ENCODE data around the gene FNDC10.

DNA sequence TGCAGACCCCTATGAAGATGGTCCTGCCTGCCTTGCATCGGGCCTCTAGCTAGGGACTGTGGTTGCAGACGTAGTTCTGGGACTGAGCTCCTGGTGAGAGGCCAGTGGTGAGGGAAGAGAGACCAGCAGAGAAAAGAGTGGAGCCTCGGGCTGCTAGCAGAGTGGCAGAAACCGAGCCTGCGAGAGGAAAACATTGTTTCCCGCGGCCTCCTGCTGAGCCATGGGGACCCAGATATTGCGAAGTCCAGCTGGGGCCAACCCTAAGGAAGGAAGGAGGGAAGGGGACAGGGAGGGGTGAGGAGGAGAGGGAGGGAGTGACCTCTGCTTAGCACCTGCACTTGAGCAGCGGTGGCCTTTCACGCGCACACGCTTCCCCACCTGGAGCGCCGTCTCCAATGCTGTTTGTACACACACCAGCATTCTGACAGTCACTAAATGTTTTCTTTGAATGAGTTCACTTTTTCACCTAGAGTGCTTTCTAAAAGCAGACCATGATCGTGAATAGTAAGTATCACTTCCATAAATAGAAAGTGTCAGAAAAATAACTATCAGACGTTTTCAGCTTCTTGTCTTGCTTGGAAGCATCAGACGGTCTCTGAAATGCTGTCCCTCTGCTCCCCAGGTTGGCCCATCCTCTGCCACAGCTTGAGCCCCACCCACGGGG lies 2.5 kb upstream of the FNDC10 start:
- no peak for TF ChIP-seq POLR2AphosphoS5 (IDR thresholded peaks at IDR 0.05)
- TF ChIP-seq EP300 (IDR thresholded peaks at IDR 0.05): no peak
- TF ChIP-seq, protein P1, sequence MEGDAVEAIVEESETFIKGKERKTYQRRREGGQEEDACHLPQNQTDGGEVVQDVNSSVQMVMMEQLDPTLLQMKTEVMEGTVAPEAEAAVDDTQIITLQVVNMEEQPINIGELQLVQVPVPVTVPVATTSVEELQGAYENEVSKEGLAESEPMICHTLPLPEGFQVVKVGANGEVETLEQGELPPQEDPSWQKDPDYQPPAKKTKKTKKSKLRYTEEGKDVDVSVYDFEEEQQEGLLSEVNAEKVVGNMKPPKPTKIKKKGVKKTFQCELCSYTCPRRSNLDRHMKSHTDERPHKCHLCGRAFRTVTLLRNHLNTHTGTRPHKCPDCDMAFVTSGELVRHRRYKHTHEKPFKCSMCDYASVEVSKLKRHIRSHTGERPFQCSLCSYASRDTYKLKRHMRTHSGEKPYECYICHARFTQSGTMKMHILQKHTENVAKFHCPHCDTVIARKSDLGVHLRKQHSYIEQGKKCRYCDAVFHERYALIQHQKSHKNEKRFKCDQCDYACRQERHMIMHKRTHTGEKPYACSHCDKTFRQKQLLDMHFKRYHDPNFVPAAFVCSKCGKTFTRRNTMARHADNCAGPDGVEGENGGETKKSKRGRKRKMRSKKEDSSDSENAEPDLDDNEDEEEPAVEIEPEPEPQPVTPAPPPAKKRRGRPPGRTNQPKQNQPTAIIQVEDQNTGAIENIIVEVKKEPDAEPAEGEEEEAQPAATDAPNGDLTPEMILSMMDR (IDR thresholded peaks at IDR 0.05): no peak

All from upper lobe of left lung (tissue), 4 donors.